H1 (cell line): Measurements from ENCODE around the gene AQP6. TPM values are rescaled to one million over a fixed set of nuclear protein-coding genes. Genes with fewer than 3 reads are reported as not detected.

ENCODE experiments used
- CTCF ChIA-PET: fragments of 300-600 bp; sonication (Branson Sonifier 250); formaldehyde crosslinking; loops from one replicate; lab custom pipeline; 2021; ENCODE audit not compliant: partially characterized antibody; lab: Charles Lee
- POLR2A ChIA-PET: fragments of 300-600 bp; sonication (Branson Sonifier 250); formaldehyde crosslinking; loops from one replicate; lab custom pipeline; 2021; ENCODE audit warnings: inconsistent platforms; ENCODE audit not compliant: partially characterized antibody; lab: Charles Lee
- DNase-seq, 2 experiments: peaks; one replicate each; pipeline versions ENCODE4 v3.0.0 to v3.0.0-alpha.2; 2010 to 2022; ENCODE audit warnings: low spot score in 2 of 2, low read depth in 1 of 2, mixed read lengths in 1 of 2
- FAIRE-seq: peaks from 2 replicates; lab custom pipeline; 2011; peaks lifted over from hg19 to GRCh38; lab: Jason Lieb, UNC
- H2AFZ ChIP-seq: 2 replicates; pipeline ENCODE4 v1.8.1; 2012; ENCODE audit warnings: low read length, inconsistent platforms
- H2AK5ac ChIP-seq: 2 replicates; pipeline ENCODE4 v1.6.1; 2013; ENCODE audit warnings: low read depth, low read length
- H2BK120ac ChIP-seq: replicated peaks from 2 replicates; pipeline ENCODE3; 2013; ENCODE audit warnings: low read depth, low read length, inconsistent platforms
- H2BK12ac ChIP-seq: 2 replicates; pipeline ENCODE4 v1.6.1; 2013; ENCODE audit warnings: low read depth, low read length
- H2BK15ac ChIP-seq: 2 replicates; pipeline ENCODE4 v1.6.1; 2013; ENCODE audit warnings: low read length
- H2BK20ac ChIP-seq: 2 replicates; pipeline ENCODE4 v1.6.1; 2013; ENCODE audit warnings: low read length
- H2BK5ac ChIP-seq: 2 replicates; pipeline ENCODE4 v1.6.1; 2013; ENCODE audit warnings: low read depth, low read length
- H3K14ac ChIP-seq: 2 replicates; pipeline ENCODE4 v1.6.1; 2013; ENCODE audit warnings: inconsistent platforms; ENCODE audit not compliant: insufficient read length
- H3K18ac ChIP-seq: 2 replicates; pipeline ENCODE4 v1.6.1; 2013; ENCODE audit warnings: low read length; ENCODE audit errors: extremely low read depth
- H3K23ac ChIP-seq: 2 replicates; pipeline ENCODE4 v1.6.1; 2013; ENCODE audit warnings: inconsistent platforms; ENCODE audit not compliant: insufficient read length
- H3K23me2 ChIP-seq: 2 replicates; pipeline ENCODE4 v1.6.1; 2013; ENCODE audit warnings: low read depth, low read length
- H3K27ac ChIP-seq: 2 replicates; pipeline ENCODE4 v1.6.1; 2011; ENCODE audit warnings: low read depth, low read length, inconsistent platforms
- H3K27me3 ChIP-seq, 4 experiments: replicated peaks in 1 of 4; 1 replicate in 1 of 4; 2 replicates in 3 of 4; pipeline versions ENCODE4 v1.6.1 to v1.8.1; 2011 to 2013; ENCODE audit warnings: low read length in 3 of 4, mild to moderate bottlenecking in 3 of 4, inconsistent platforms in 2 of 4, mixed read lengths in 2 of 4, moderate library complexity in 1 of 4; ENCODE audit not compliant: control insufficient read depth in 3 of 4, insufficient read depth in 3 of 4; ENCODE audit errors: extremely low read depth in 1 of 4
- H3K36me3 ChIP-seq, 4 experiments: 2 replicates each; pipeline versions ENCODE4 v1.6.1 to v1.8.1; 2011 to 2013; ENCODE audit warnings: mild to moderate bottlenecking in 4 of 4, low read length in 3 of 4, moderate library complexity in 2 of 4, control low read depth in 1 of 4, inconsistent platforms in 1 of 4; ENCODE audit not compliant: insufficient read depth in 4 of 4, control insufficient read depth in 2 of 4
- H3K4ac ChIP-seq: replicated peaks from 2 replicates; pipeline ENCODE3; 2013; ENCODE audit warnings: low read length, low read depth, mixed read lengths, inconsistent platforms; ENCODE audit not compliant: insufficient read length
- H3K4me1 ChIP-seq, 4 experiments: replicated peaks in 1 of 4; 1 replicate in 1 of 4; 2 replicates in 3 of 4; pipeline versions ENCODE4 v1.6.1 to v1.8.1; 2011 to 2013; ENCODE audit warnings: low read length in 3 of 4, inconsistent platforms in 2 of 4, mixed read lengths in 1 of 4; ENCODE audit not compliant: insufficient read depth in 4 of 4, control insufficient read depth in 3 of 4
- H3K4me2 ChIP-seq, 2 experiments: 2 replicates each; pipeline versions ENCODE4 v1.6.1 to v1.8.1; 2011 to 2013; ENCODE audit warnings: low read depth in 2 of 2, low read length in 2 of 2, control low read depth in 1 of 2, inconsistent platforms in 1 of 2, mild to moderate bottlenecking in 1 of 2; ENCODE audit not compliant: insufficient read depth in 1 of 2
- H3K4me3 ChIP-seq, 4 experiments: fragments of 200-600, 300-600 bp in 1 of 4; sonication (generic), shearing (Covaris generic), sonication (Bioruptor Twin) in 1 of 4; 2 replicates each; pipeline versions ENCODE4 v1.5.1 to v1.8.1; 2011 to 2016; ENCODE audit warnings: low read length in 4 of 4, low read depth in 3 of 4, control low read depth in 2 of 4, inconsistent platforms in 2 of 4, mild to moderate bottlenecking in 2 of 4, mixed read lengths in 1 of 4, moderate library complexity in 1 of 4; ENCODE audit not compliant: insufficient read depth in 2 of 4; ENCODE audit errors: extremely low read depth in 1 of 4
- H3K56ac ChIP-seq: replicated peaks from 2 replicates; pipeline ENCODE3; 2013; ENCODE audit warnings: low read depth, mild to moderate bottlenecking, mixed read lengths, low read length, inconsistent platforms; ENCODE audit not compliant: insufficient read length
- H3K79me1 ChIP-seq: 2 replicates; pipeline ENCODE4 v1.6.1; 2013; ENCODE audit warnings: low read depth, low read length, control low read depth
- H3K79me2 ChIP-seq, 2 experiments: 2 replicates each; pipeline versions ENCODE4 v1.6.1 to v1.8.1; 2012 to 2013; ENCODE audit warnings: low read length in 2 of 2, mild to moderate bottlenecking in 2 of 2, inconsistent platforms in 1 of 2; ENCODE audit not compliant: insufficient read depth in 2 of 2, control insufficient read depth in 1 of 2
- H3K9ac ChIP-seq, 4 experiments: replicated peaks in 1 of 4; 1 replicate in 1 of 4; 2 replicates in 3 of 4; pipeline versions ENCODE4 v1.6.1 to v1.8.1; 2011 to 2013; ENCODE audit warnings: low read depth in 3 of 4, low read length in 3 of 4, control low read depth in 2 of 4, mild to moderate bottlenecking in 2 of 4, moderate library complexity in 2 of 4, inconsistent platforms in 1 of 4; ENCODE audit errors: extremely low read depth in 1 of 4
- H3K9me3 ChIP-seq, 2 experiments: 2 replicates each; pipeline versions ENCODE4 v1.6.1 to v1.8.1; 2012 to 2013; ENCODE audit warnings: mild to moderate bottlenecking in 2 of 2, moderate library complexity in 2 of 2, control low read depth in 1 of 2, inconsistent platforms in 1 of 2, low read depth in 1 of 2, low read length in 1 of 2, mixed read lengths in 1 of 2; ENCODE audit not compliant: insufficient read depth in 2 of 2
- H4K20me1 ChIP-seq, 2 experiments: replicated peaks in 1 of 2; 2 replicates each; pipeline versions ENCODE3 to v1.8.1; 2011 to 2013; ENCODE audit warnings: inconsistent platforms in 2 of 2, low read length in 2 of 2, mild to moderate bottlenecking in 1 of 2; ENCODE audit not compliant: insufficient read depth in 2 of 2, control insufficient read depth in 1 of 2
- H4K5ac ChIP-seq: 2 replicates; pipeline ENCODE4 v1.6.1; 2013; ENCODE audit warnings: low read length, low read depth, mixed read lengths, inconsistent platforms; ENCODE audit not compliant: insufficient read length
- H4K8ac ChIP-seq: 2 replicates; pipeline ENCODE4 v1.8.0; 2013; ENCODE audit warnings: mild to moderate bottlenecking, moderate library complexity, low read length, inconsistent platforms; ENCODE audit not compliant: insufficient read depth; ENCODE audit errors: extremely low read depth
- H4K91ac ChIP-seq: replicated peaks from 2 replicates; pipeline ENCODE3; 2013; ENCODE audit warnings: low read length, mixed read lengths, inconsistent platforms; ENCODE audit not compliant: insufficient read length
- CEBPB ChIP-seq: IDR thresholded peaks from 2 replicates; pipeline ENCODE4 v1.6.1; 2012; ENCODE audit warnings: low read depth, low read length
- EZH2 ChIP-seq: fragments of 200-600 bp; sonication (generic); IDR thresholded peaks from 2 replicates; pipeline ENCODE4 v1.7.1; 2012; ENCODE audit warnings: low read depth, mild to moderate bottlenecking, moderate library complexity, low read length, inconsistent platforms; ENCODE audit not compliant: severe bottlenecking
- WGBS, 2 experiments: shearing (Covaris generic) in 1 of 2; methylation state at CpG; one replicate each; pipeline versions ENCODE4 v1.1.6 to v1.1.7; 2013 to 2015; ENCODE audit warnings: low lambda C conversion rate in 2 of 2, mixed read lengths in 2 of 2, inconsistent platforms in 1 of 2, low coverage in 1 of 2, missing lambda C conversion rate in 1 of 2; ENCODE audit not compliant: insufficient replicate concordance in 2 of 2, insufficient coverage in 1 of 2, insufficient read length in 1 of 2; ENCODE audit errors: extremely low coverage in 1 of 2, missing lambda C conversion rate in 1 of 2; 5-methylcytosine and 5-hydroxymethylcytosine counted together
- polyA plus RNA-seq, 7 experiments: library from polyadenylated mRNA; depleted of rRNA in 3 of 7; stranded (reverse) in 5 of 7; unstranded in 2 of 7; fragments of >200 nt in 5 of 7; fragments of 200-250 nt in 2 of 7; gene quantifications; 1 replicate in 5 of 7; 2 replicates in 1 of 7; 4 replicates in 1 of 7; pipeline versions ENCODE4 v1.2.1 to v1.2.3, GENCODE V29; 2011 to 2013; ENCODE audit warnings: missing spikeins in 2 of 7, mixed read lengths in 2 of 7
- total RNA-seq: library from RNA; stranded (reverse); fragmentation: NEBNext Ultra II Directional; extraction: Animal tissue kit (Norgen Biotek cat#: 25700); gene quantifications from 2 replicates; pipeline ENCODE4 v1.2.1, GENCODE V29; 2021

The AQP6 gene
- total and polyA plus RNA-seq, 2 of the 8 experiments (the other 6 are each of a cell fraction or from before 2014, with no cell fraction given): 0.03 to 0.17 TPM

DNA sequence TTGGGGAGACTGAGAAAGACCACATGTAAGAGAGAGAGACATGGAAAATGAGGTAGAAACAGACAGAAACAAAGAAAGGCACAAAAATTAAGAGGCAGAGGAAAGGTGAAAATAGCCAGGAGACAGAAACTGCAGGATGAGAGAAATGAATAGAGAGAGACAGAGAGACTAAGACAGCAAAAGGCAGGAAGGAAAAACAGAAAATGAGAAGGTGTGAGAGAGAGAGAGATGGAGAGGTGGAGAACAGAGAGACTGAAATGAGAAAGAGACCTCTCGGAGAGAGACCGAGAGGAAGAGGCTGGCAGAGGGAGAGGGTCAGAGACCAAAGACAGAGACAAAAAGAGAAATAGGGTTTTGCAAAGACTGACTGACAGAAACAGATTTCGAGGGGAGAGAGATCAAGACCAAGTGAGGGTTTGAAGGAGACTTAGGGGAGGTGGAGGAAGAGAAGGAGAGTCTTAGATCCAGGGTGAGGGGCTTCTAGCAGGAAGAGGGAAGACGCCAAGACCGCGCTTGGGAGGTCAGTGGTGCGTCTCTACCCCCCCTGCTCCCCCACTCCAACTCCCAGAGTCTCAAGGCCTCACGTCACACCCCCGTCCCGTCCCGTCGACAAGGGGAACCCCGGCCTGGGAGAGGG lies 12.2 kb upstream of the AQP6 start:
- peaks cover 4 to 24% (median 15%) of the 10 kb centered on the region in 4 experiments for H3K4me1 ChIP-seq
- no peaks in the 10 kb centered on the region for H4K20me1 ChIP-seq
- no peak overlapping the region; the same call in 1 of the 2 replicates for H2BK15ac ChIP-seq
- H3K9me3 ChIP-seq: no peaks in the 10 kb centered on the region
- peak; percentile 55 for TF ChIP-seq EZH2
- no peak for TF ChIP-seq CEBPB
- TF ChIP-seq, all 59 proteins: peak for 1
- CTCF ChIA-PET: interaction anchor here (0.7 to 16.9 kb wide), 12 partner anchors 7 to 380 kb away, joined by 3 to 295 read pairs (median 4); partner anchors contain the start of gene SMARCD1
- Histone ChIP-seq H4K5ac (no peak overlapping the region), H3K23me2 (peaks cover 6% of the 10 kb centered on the region; the same call in 1 of the 2 replicates), H2BK20ac (0 out of 2 replicates have a peak overlapping the region, but pooled peaks have one; percentile 86), H2AK5ac (0 out of 2 replicates have a peak overlapping the region, but pooled peaks have one; percentile 16), H3K56ac (no peak overlapping the region), H3K4me3 (peak overlapping the region; percentile 23 to 59 (median 29); a peak in 7 of 8 replicates), H3K79me2 (no peaks in the 10 kb centered on the region), H2BK12ac (peak overlapping the region; percentile 45; the same call in 1 of the 2 replicates), H3K4me2 (peak overlapping the region; percentile 46 to 82), H3K79me1 (no peaks in the 10 kb centered on the region), H2AFZ (no peak overlapping the region), H3K14ac (no peak overlapping the region), H3K4ac (no peak overlapping the region), H4K91ac (no peak overlapping the region), H4K8ac (peak overlapping the region; percentile 22; the same call in 1 of the 2 replicates), H3K27ac (no peak overlapping the region), H2BK120ac (no peak overlapping the region), H3K18ac (peak overlapping the region; percentile 83), H2BK5ac (no peak overlapping the region), H3K27me3 (peaks cover 12 to 61% (median 50%) of the 10 kb centered on the region in 4 experiments), H3K9ac (no peak overlapping the region), H3K23ac (no peak overlapping the region), H3K36me3 (no peaks in the 10 kb centered on the region)
- POLR2A ChIA-PET: interaction anchor here (0.5 to 2.3 kb wide), 6 partner anchors 8 to 108 kb away, joined by 3 to 9 read pairs (median 4); no protein-coding TSS in a partner anchor
- 35% methylated on average over 11 of the region's 13 CpGs; no CpG with 5 or more reads in 1 of the 2 experiments for WGBS, 2 experiments
- no peak for DNase-seq
- FAIRE-seq: no peak
